Stimulated activated CD8-positive, alpha-beta memory T cell treated with anti-CD3 and anti-CD28 coated beads, Interleukin-15, amount 100 ng/mL, for 24 hours (primary cell): ENCODE measurements around the gene SHQ1.
"Not testable (repeated sequence)": the region's sequence is repeated elsewhere in the genome, so short reads cannot be mapped to it uniquely, and the experiment has no call there.

Experiments
- DNase-seq: peaks from one replicate; pipeline ENCODE4 v3.0.0-alpha.2; 2020; ENCODE audit warnings: low read depth

Gene SHQ1

GRCh38 chr3:72748659-72749058 lies 99.6 kb downstream of the SHQ1 start:
- DNase-seq: no peak

- no peak for DNase-seq
Observed at GRCh38 chr3:72746430-72747411, 101.5 kb downstream of the SHQ1 start.

- no peak for DNase-seq
Observed at GRCh38 chr3:72745146-72745999, 102.9 kb downstream of the SHQ1 start.

GRCh38 chr3:72744330-72744729 lies 103.9 kb downstream of the SHQ1 start:
- no peak for DNase-seq

- DNase-seq: no peak
Observed at GRCh38 chr3:72739531-72740466, 108.4 kb downstream of the SHQ1 start.

GRCh38 chr3:72738752-72739530 lies 109.3 kb downstream of the SHQ1 start:
- peak; percentile 53 for DNase-seq

- DNase-seq: not testable (repeated sequence)
Observed at GRCh38 chr3:72735072-72735471, 113.2 kb downstream of the SHQ1 start.

- no peak for DNase-seq
Observed at GRCh38 chr3:72733676-72734075, 114.6 kb downstream of the SHQ1 start.

- DNase-seq: not testable (repeated sequence)
Observed at GRCh38 chr3:72732666-72733345, 115.4 kb downstream of the SHQ1 start.

GRCh38 chr3:72728958-72729467 lies 119.2 kb downstream of the SHQ1 start:
- DNase-seq: no peak

GRCh38 chr3:72728329-72728889 lies 119.8 kb downstream of the SHQ1 start:
- no peak for DNase-seq

- DNase-seq: no peak
Observed at GRCh38 chr3:72727726-72728125, 120.5 kb downstream of the SHQ1 start.

GRCh38 chr3:72727172-72727571 lies 121.1 kb downstream of the SHQ1 start:
- no peak for DNase-seq

GRCh38 chr3:72725229-72725628 lies 123.0 kb downstream of the SHQ1 start:
- no peak for DNase-seq

- DNase-seq: no peak
Observed at GRCh38 chr3:72724070-72724469, 124.2 kb downstream of the SHQ1 start.

- DNase-seq: no peak
Observed at GRCh38 chr3:72722930-72723726, 125.1 kb downstream of the SHQ1 start.

GRCh38 chr3:72721683-72722381 lies 126.4 kb downstream of the SHQ1 start:
- DNase-seq: no peak

GRCh38 chr3:72720566-72720965 lies 127.7 kb downstream of the SHQ1 start:
- no peak for DNase-seq
